Activated effector memory CD4-positive, alpha-beta T cell treated with anti-CD3 and anti-CD28 coated beads, Interleukin-2, amount 50 U/mL, for 16 hours (primary cell): Measurements from ENCODE around the gene RPS6KB2.

Experiments used
- DNase-seq: peaks from one replicate; pipeline ENCODE4 v3.0.0-alpha.2; 2020

Gene RPS6KB2

DNA sequence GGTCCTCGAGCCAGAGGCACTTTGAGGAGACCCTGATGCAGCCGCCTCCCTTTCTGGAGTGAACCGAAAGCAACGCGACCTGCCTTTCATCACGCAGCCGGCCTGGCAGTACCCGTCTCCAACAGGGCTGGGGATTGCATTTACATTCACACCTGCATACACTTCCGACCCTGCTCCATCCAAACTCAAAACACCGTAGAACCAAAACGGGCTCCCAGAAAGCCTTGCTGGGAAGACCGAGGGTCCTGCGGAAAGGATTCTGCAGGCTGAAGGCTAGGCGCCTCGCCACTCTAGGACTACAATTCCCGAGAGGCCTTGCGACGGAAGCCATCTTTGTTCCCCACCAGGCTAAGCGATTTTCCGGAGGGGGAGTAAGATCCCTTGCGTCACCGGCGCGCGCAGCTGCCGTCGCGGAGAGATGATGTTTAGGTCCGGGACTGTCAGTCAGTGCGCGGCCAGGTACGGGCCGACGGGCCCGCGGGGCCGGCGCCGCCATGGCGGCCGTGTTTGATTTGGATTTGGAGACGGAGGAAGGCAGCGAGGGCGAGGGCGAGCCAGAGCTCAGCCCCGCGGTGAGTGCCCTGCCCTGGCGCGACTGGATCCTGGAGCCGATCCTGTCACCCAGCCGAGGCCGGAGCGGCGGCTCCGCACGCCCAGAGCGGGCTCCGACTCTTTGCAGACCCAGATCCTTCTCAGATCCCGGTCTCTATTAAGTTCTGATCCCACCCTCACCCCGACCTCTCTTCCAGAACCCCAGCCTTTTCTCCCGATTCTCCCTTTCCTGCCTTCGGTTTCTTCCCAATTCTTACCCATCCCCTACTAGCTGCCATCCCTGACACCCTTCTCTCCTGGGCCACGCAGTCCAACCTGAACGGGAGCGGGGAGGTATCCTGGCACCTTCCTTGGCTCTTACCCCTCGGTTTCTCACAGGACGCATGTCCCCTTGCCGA is at the start of gene RPS6KB2:
RPS6KB2 (plus strand) TSS at position 443 of the 950 bp plus-strand sequence; CDS start at position 495, 52 bp downstream.
- DNase-seq, result peak; percentile 100

DNA sequence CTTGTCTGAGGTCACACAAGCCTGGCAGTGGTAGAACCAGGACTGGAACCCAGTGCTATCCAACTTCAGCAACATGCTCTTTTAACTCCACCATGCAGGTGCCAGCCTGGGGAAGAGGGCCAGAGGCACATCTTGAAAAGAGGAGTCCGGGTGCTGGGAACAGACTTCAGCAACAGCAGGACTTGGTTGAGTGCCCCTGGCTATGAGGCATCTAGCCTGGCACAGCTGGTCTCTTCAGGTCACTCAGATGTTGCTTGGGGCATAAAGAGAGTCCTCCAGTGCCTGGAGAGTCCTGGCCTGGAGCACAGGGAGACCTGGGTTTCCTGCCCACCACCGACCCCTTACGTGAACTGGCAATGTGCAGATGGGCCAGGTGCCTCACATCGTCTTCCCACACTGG is 49.8 kb upstream of the RPS6KB2 start:
- DNase-seq, result no peak

GRCh38 chr11:67379061-67380058 is 48.9 kb upstream of the RPS6KB2 start:
- no peak for DNase-seq

DNA sequence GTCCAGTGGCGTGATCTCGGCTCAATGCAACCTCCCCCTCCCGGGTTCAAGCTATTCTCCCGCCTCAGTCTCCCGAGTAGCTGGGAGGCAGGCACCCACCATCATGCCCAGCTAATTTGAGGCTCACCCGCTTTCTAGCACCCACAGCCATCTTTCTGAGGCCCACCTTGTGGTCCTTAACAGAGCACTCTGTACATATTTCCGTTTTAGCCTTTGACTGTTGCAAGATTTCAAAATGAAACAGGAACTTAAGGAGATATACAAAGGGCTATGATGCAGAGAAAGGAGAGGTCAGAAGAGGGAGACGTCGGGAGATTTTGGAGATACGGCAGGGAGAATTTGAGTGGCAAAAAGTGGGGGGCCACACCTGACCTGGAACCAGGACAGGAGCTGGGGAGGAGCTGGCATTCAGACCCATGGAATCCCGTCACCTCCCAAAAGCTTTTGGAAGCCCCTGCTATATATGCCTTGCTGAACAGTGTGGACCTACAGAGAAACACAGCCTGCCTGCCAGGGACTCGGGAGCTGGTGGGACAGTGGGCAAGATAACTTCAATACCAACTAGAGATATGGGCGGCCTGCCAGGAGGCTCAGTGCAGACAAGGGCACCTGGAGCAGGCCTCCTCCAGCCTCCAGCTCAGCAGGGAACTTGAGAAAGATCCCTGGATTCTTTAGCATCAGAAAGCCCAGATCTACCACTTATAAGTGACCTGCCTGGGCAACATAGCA is 46.9 kb upstream of the RPS6KB2 start:
- DNase-seq, result no peak

- DNase-seq, result peak; percentile 93
Observed at GRCh38 chr11:67382276-67383136, 45.8 kb upstream of the RPS6KB2 start.

DNA sequence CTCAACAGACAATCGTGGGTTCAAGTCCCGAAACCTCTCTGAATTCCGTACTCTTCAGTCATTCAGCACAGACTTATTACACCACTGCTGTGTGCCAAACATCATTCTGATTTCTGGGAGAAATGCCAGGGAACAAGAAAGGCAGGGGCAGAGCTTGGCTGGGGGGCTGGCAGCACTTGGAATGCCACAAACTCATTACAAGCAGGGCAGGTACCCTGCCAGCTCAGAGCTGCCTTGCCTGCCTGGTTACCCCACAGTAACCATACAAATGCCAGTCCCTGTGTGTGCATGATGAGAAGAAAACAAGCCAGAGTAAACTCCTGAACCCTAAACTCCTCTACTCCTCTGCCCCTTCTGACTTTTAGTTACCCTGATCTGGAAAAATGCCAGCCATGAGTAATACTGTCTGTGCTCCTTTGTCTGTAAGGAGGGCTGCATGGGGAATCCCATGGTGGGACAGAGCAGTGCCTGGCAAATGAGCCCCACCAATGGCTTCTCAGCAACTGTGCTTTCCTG is 43.4 kb upstream of the RPS6KB2 start:
- DNase-seq, result no peak

DNA sequence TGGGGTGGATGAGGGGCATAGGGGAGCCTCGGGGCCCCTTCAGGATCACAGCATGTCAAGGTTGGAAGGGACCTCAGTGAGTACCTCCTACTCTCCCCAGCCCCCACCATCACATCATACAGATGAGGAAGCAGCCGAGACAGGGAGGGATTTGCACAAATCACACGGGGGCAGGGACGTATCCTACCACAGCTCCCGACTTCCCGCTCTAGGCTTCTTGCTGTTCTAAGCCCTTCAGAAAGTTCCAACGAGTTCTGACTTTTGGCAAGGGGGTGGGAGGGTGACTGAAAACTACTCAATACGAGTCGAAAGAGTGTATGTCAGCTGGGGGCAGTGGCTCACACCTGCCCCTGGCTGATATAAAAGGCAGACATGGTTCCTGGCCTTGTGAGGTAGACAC is 41.2 kb upstream of the RPS6KB2 start:
- no peak for DNase-seq

DNA sequence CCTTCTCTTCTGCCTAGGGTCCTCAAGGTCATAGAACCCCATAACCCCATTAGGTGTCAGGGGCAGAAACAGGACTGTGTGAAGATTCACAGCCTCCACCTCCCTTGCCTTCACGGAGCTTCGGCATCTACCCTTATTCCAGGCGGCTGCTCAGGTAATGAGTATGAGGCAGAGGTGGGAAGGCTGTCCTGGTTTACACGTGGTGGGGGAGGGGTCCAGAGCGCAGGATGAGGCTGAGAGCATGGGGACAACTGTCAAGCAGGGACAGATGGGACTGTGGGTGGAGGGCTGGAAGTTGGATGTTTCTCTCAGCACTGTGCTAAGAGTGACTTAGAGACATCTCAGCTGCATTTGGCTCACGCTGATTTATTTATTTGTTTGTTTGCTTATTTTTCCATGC is 40.8 kb upstream of the RPS6KB2 start:
- no peak for DNase-seq

- peak; percentile 83 for DNase-seq
Observed at GRCh38 chr11:67389477-67389876, 38.8 kb upstream of the RPS6KB2 start.

DNA sequence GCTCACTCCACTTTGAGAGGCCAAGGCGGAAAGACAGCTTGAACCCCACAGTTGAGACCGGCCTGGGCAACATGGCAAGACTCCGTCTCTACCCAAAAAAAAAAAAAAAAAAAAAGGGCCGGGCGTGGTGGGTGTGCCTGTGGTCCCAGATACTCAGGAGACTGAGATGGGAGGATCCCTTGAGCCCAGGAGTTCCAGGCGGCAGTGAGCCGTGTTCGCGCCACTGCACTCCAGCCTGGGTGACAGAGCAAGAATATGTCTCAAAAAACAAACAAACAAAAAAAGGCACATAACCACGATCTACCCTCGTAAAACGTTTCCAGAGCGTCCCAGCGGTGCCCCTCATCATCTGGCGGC is 37.4 kb upstream of the RPS6KB2 start:
- DNase-seq, result no peak

GRCh38 chr11:67391304-67392182 is 36.8 kb upstream of the RPS6KB2 start, which contains the start of gene RAD9A:
Gene RAD9A (plus strand): TSS chr11:67391986. CDS start chr11:67392045, 59 bp downstream.
- DNase-seq, result peak; percentile 97

DNA sequence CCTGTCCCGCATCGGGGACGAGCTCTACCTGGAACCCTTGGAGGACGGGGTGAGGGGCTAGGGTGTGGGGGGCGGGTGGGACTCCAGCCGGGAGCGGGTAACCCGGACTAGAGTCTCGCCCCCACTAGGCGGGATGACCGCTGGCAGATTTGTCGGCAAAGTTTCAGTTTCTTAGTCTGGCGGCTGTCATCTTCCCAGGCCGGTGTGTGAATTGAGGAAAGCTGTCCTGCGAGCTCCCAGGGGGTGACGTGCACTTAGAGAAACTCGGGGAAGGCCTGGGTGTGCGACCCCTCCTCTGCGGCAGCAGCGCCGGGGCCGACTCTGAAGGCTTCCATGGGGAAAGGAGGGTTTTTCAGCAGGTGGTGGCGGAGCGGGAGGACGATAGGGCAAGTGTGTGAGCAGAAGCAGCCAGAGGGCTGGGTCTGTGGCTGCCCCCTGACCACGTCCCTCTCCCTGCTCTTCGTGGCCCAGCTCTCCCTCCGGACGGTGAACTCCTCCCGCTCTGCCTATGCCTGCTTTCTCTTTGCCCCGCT is 36.0 kb upstream of the RPS6KB2 start:
- DNase-seq, result no peak

DNA sequence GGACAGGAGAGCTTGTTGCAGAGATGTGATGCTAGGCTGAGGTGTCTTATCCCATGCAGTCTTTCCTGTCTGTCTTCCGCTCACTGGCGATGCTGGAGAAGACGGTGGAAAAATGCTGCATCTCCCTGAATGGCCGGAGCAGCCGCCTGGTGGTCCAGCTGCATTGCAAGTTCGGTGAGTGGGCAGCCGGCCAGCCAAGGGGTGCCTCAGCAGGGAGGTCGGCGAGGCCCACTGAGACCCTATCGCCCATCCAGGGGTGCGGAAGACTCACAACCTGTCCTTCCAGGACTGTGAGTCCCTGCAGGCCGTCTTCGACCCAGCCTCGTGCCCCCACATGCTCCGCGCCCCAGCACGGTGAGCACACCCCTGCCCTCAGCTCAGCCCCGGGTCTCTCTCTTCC is 34.9 kb upstream of the RPS6KB2 start:
- no peak for DNase-seq

DNA sequence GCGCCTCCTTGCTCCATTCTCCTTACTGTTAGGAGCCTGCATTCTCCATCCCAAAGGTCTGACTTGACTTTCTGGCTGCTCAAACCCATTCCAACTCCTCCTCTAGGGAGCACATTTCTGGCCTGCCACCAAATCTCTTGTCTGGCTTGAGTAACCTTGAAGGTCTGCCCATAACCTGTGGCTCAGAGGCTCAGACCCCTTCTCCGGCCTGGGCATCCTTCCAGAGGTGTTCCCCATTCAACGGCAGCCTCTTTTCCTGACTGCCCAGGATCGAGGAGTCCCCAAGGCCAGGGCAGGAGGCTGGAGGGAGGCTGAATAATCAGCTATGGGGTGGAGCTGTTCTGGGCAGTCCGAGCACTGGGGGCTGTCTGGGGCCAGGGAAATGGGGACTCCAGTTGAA is 34.3 kb upstream of the RPS6KB2 start:
- no peak for DNase-seq

DNA sequence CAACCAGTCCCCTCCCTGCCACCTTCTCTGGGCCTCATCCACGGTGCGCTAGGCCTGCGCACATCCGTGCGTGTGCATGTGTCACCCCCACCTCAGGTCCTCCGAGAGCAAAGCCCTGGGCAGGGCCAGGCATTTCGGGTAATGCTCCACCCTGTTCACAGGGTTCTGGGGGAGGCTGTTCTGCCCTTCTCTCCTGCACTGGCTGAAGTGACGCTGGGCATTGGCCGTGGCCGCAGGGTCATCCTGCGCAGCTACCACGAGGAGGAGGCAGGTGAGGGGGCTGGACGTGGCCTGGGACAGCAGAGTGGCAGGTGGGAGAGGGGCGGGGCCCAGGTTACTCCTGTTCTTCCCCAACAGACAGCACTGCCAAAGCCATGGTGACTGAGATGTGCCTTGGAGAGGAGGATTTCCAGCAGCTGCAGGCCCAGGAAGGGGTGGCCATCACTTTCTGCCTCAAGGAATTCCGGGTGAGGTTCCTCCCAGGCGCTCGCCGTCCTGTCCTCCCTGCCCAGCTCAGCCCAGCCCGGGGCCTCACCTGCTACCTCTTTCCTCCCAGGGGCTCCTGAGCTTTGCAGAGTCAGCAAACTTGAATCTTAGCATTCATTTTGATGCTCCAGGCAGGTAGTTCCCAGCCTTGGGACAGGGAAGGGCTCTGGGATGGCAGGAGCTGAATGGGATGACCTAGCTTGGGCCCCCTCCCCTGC is 32.6 kb upstream of the RPS6KB2 start:
- no peak for DNase-seq

DNA sequence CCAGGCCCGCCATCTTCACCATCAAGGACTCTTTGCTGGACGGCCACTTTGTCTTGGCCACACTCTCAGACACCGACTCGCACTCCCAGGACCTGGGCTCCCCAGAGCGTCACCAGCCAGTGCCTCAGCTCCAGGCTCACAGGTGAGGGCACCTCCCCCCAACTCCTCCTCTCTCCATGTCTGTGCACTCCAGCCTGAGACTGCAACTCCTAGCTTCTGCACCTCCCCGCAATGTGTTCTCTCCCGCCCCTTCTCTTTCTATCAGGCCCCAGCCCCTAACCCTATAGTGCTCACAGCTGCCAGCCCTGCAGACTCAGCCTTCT is 32.1 kb upstream of the RPS6KB2 start:
- DNase-seq, result no peak

DNA sequence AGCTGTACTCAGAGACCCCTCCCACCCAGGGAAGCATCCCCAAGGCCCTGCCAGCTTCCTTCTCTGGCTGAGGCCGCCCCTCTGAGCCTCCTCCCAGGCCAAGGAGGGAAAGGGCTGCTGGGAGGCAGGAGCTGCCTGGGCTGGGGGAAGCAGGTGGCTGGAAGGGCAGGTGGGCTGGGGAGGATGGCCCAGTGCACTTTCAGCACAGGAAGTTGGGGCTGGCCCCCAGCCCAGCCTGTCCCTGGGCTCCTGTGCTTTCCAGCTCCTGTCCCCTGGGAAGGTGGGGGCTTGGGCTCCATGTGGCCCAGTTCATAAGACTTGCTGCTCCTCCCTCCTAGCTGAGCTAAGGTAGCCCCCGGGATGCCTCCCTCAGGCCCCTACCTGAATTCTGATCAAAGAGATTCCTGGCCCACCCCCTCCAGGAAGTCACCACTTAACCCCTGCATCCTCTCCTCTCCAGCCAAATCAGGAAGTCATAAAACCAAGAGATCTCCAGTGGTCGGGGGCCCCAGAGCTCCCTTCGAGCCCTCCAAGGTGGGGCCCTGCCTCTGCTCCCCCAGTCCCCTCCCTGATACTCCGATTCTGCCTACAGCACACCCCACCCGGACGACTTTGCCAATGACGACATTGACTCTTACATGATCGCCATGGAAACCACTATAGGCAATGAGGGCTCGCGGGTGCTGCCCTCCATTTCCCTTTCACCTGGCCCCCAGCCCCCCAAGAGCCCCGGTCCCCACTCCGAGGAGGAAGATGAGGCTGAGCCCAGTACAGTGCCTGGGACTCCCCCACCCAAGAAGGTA is 31.5 kb upstream of the RPS6KB2 start:
- no peak for DNase-seq

DNA sequence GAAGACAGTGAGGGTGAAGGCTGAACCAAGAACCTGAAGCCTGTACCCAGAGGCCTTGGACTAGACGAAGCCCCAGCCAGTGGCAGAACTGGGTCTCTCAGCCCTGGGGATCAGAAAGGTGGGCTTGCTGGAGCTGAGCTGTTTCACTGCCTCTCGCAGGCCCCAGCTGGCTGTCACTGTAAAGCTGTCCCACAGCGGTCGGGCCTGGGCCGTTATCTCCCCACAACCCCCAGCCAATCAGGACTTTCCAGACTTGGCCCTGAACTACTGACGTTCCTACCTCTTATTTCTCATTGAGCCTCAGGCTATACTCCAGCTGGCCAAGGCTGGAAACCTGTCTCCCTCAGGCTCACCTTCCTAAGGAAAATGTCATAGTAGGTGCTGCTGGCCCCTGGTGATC is 30.8 kb upstream of the RPS6KB2 start:
- no peak for DNase-seq
